ENCODE results near the gene ZG16B.

GRCh38 chr16:2829501-2830354, at the start of gene ZG16B:
- TF ChIP-seq CTCF (conservative IDR thresholded peaks at IDR 0.05) (no peak), EZH2 (IDR thresholded peaks at IDR 0.05; ENCODE audit: low read depth) (no peak)
